Stomach (tissue), 9 donors: ENCODE results near the gene RNU6-1. TPM values are rescaled to one million over a fixed set of nuclear protein-coding genes. Genes with fewer than 3 reads are reported as not detected.

ENCODE experiments used
- DNase-seq, 2 donors: peaks; one replicate each; pipeline versions ENCODE4 v3.0.0 to v3.0.0-alpha.2; 2013 to 2019
- H3K27ac ChIP-seq, 5 donors: fragments of 200-600 bp in 4 of 5; sonication (generic) in 4 of 5; one replicate each; pipeline ENCODE4 v1.5.1; 2013 to 2019; ENCODE audit warnings: mild to moderate bottlenecking in 1 of 5, moderate library complexity in 1 of 5
- H3K27me3 ChIP-seq, 3 donors: fragments of 200-600 bp; sonication (generic); one replicate each; pipeline ENCODE4 v1.5.1; 2017 to 2019; ENCODE audit warnings: mixed run types in 1 of 3
- H3K36me3 ChIP-seq, 4 donors: fragments of 200-600 bp; sonication (generic); 1 replicate in 3 of 4; 2 replicates in 1 of 4; pipeline ENCODE4 v1.5.1; 2016 to 2019
- H3K4me1 ChIP-seq, 4 donors: fragments of 200-600 bp; sonication (generic); one replicate each; pipeline ENCODE4 v1.5.1; 2016 to 2019
- H3K4me3 ChIP-seq, 4 donors: fragments of 200-600 bp; sonication (generic) in 3 of 4; one replicate each; pipeline ENCODE4 v1.5.1; 2016 to 2019; ENCODE audit warnings: mild to moderate bottlenecking in 1 of 4
- H3K9me3 ChIP-seq, 4 donors: fragments of 200-600 bp; sonication (generic); one replicate each; pipeline ENCODE4 v1.5.1; 2016 to 2019
- EP300 ChIP-seq: sonication (generic); formaldehyde crosslinking; IDR thresholded peaks from one replicate; pipeline ENCODE4 v1.6.1; 2017; ENCODE audit warnings: antibody characterized with exemption
- POLR2A ChIP-seq, 4 donors: fragments of 450-650 bp; IDR thresholded peaks; one replicate each; pipeline ENCODE4 v1.6.1; 2016; ENCODE audit warnings: antibody characterized with exemption in 4 of 4, control low read depth in 2 of 4, mild to moderate bottlenecking in 1 of 4, moderate library complexity in 1 of 4
- POLR2AphosphoS5 ChIP-seq, 3 donors: sonication (generic); formaldehyde crosslinking; IDR thresholded peaks; one replicate each; pipeline ENCODE4 v1.6.1; 2016; ENCODE audit warnings: antibody characterized with exemption in 3 of 3
- WGBS, 5 donors: extraction: QIAGEN DNeasy Blood & Tissue Kit in 3 of 5; methylation state at CpG; one replicate each; pipeline versions ENCODE4 v1.1.5 to v1.1.7; 2013 to 2018; 5-methylcytosine and 5-hydroxymethylcytosine counted together
- intact Hi-C: fragments of 100-400 bp; cut with DNase I; formaldehyde crosslinking; loops from one replicate; pipeline ENCODE4 v1.15.1; 2023; ENCODE audit warnings: low total_unique reads
- polyA plus RNA-seq, 3 donors: library from polyadenylated mRNA; stranded (reverse); fragments of 200-250 nt; gene quantifications; one replicate each; pipeline ENCODE4 v1.2.3, GENCODE V29; 2013
- total RNA-seq, 5 donors: library from RNA; depleted of rRNA; stranded (reverse); fragments of >200 nt; gene quantifications; one replicate each; pipeline versions ENCODE4 v1.1.0 to v1.2.3, GENCODE V29; 2014 to 2016
- TF ChIP-seq, protein P1 (sequence below), 7 experiments: fragments of 450-650 bp in 4 of 7; fragments of 200-600 bp in 3 of 7; sonication (generic) in 3 of 7; IDR thresholded peaks; one replicate each; pipeline ENCODE4 v1.5.1; 2016 to 2019; ENCODE audit warnings: antibody characterized with exemption in 7 of 7, control low read depth in 2 of 7, mild to moderate bottlenecking in 1 of 7
- donor health status: healthy with polysubstance abuse.
- donor health status: Bipolar disorder and iron deficiency.
- donor health status: healthy.

The RNU6-1 gene
- total and polyA plus RNA-seq, 8 donors = not detected

DNA sequence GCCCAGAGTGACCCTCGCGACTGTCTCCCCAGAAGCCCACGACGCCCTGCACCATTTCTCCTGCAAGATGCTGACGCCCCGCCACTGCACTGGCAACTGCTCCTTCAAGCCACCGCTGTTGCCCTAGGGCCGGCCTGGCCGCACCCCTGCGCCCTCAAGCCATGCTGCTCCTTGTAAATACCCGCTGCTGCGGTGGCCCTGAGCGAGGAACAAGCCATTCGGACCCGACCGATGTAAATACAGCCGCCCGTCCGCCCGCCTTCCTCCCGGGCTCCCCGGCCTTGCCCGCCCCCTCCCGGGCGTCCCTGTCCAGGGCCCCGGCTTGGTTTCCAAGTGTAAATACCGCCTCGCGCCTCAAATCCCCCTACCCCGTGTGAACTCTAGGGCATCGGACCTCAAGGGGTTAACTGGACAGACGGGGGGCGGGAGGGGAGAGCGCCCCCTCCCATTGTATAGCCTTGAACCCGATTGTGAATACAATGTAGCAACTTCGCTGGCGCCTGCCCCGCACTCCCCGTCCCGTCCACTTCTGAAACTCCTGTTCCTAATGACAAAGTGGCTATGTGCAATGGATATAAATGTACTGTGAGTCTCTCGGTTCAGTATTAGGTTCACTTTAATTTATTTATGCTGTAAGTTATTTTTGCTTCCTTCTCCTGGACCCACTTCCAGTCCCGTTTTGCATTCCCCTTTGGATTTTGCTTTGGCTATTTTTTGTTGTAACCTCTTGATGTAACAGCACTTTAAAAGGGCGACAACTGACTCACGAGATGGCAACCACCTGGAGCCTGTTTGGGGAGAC lies 5.9 kb downstream of the RNU6-1 start:
- H3K4me3 ChIP-seq = peak overlapping the region; percentile 31 to 51 (median 45)
- TF ChIP-seq, protein P1, sequence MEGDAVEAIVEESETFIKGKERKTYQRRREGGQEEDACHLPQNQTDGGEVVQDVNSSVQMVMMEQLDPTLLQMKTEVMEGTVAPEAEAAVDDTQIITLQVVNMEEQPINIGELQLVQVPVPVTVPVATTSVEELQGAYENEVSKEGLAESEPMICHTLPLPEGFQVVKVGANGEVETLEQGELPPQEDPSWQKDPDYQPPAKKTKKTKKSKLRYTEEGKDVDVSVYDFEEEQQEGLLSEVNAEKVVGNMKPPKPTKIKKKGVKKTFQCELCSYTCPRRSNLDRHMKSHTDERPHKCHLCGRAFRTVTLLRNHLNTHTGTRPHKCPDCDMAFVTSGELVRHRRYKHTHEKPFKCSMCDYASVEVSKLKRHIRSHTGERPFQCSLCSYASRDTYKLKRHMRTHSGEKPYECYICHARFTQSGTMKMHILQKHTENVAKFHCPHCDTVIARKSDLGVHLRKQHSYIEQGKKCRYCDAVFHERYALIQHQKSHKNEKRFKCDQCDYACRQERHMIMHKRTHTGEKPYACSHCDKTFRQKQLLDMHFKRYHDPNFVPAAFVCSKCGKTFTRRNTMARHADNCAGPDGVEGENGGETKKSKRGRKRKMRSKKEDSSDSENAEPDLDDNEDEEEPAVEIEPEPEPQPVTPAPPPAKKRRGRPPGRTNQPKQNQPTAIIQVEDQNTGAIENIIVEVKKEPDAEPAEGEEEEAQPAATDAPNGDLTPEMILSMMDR (IDR thresholded peaks at IDR 0.05) = peak in 4 of 7 experiments; percentile 18 to 49 (median 32)
- TF ChIP-seq POLR2AphosphoS5 (IDR thresholded peaks at IDR 0.05) (no peak), POLR2A (IDR thresholded peaks at IDR 0.05) (no peak)
- H3K9me3 ChIP-seq = no peaks in the 10 kb centered on the region
- H3K27ac ChIP-seq = no peak overlapping the region
- WGBS, 5 donors = 2 to 3% (median 2%) methylated on average over 33 to 44 of the region's 44 CpGs
- peak; percentile 47 to 77 for DNase-seq
- peaks cover 45 to 68% (median 62%) of the 10 kb centered on the region in 4 donors for H3K4me1 ChIP-seq
- intact Hi-C loops = loop anchor here (5.0 kb wide), 1 partner anchor 377 kb away; no protein-coding TSS in a partner anchor
- H3K27me3 ChIP-seq = peaks cover 42 to 73% (median 72%) of the 10 kb centered on the region in 3 donors
- no peaks in the 10 kb centered on the region for H3K36me3 ChIP-seq

GRCh38 chr15:67832897-67833709 lies 6.7 kb downstream of the RNU6-1 start:
- H3K4me1 ChIP-seq = peaks cover 53 to 68% (median 64%) of the 10 kb centered on the region in 4 donors
- WGBS, 5 donors = 3 to 6% (median 5%) methylated on average over 30 to 32 of the region's 32 CpGs
- peaks cover 50 to 81% (median 80%) of the 10 kb centered on the region in 3 donors for H3K27me3 ChIP-seq
- H3K4me3 ChIP-seq = peak overlapping the region; percentile 31 to 51 (median 45)
- no peaks in the 10 kb centered on the region for H3K36me3 ChIP-seq
- no peak overlapping the region for H3K27ac ChIP-seq
- DNase-seq = peak in 1 of 2 donors; percentile 61
- intact Hi-C loops = loop anchor here (5.0 kb wide), 1 partner anchor 376 kb away; no protein-coding TSS in a partner anchor
- TF ChIP-seq EP300 (no peak), POLR2AphosphoS5 (IDR thresholded peaks at IDR 0.05) (no peak), POLR2A (IDR thresholded peaks at IDR 0.05) (no peak)
- TF ChIP-seq, protein P1 (IDR thresholded peaks at IDR 0.05) = no peak
- H3K9me3 ChIP-seq = no peaks in the 10 kb centered on the region

- intact Hi-C loops = loop anchor here (5.0 kb wide), 1 partner anchor 375 kb away; no protein-coding TSS in a partner anchor
- Histone ChIP-seq H3K27ac (no peak overlapping the region), H3K4me3 (no peak overlapping the region), H3K36me3 (no peaks in the 10 kb centered on the region), H3K27me3 (peaks cover 60 to 91% (median 90%) of the 10 kb centered on the region in 3 donors), H3K9me3 (no peaks in the 10 kb centered on the region), H3K4me1 (peaks cover 63 to 78% (median 74%) of the 10 kb centered on the region in 4 donors)
- 22 to 32% (median 23%) methylated on average over 9 of the region's 9 CpGs for WGBS, 5 donors
- DNase-seq = peak in 1 of 2 donors; percentile 58
- TF ChIP-seq POLR2AphosphoS5 (IDR thresholded peaks at IDR 0.05) = no peak
- no peak for TF ChIP-seq EP300
- no peak for TF ChIP-seq POLR2A (IDR thresholded peaks at IDR 0.05)
- TF ChIP-seq, protein P1 (IDR thresholded peaks at IDR 0.05) = no peak
Measured at GRCh38 chr15:67832031-67832551, 7.8 kb downstream of the RNU6-1 start.

- H3K4me1 ChIP-seq = peaks cover 64 to 84% (median 79%) of the 10 kb centered on the region in 4 donors
- intact Hi-C loops = loop anchor here (5.0 kb wide), 1 partner anchor 374 kb away; no protein-coding TSS in a partner anchor
Measured at GRCh38 chr15:67831363-67831762, 8.5 kb downstream of the RNU6-1 start.

More at GRCh38 chr15:67831363-67831762, 8.5 kb downstream of the RNU6-1 start:
- TF ChIP-seq EP300 (no peak), POLR2A (IDR thresholded peaks at IDR 0.05) (no peak), POLR2AphosphoS5 (IDR thresholded peaks at IDR 0.05) (no peak)
- TF ChIP-seq, protein P1 (IDR thresholded peaks at IDR 0.05) = no peak
- no peak overlapping the region for H3K27ac ChIP-seq
- DNase-seq = no peak
- H3K9me3 ChIP-seq = peaks cover 0 to 5% (median 0%) of the 10 kb centered on the region in 4 donors
- H3K36me3 ChIP-seq = no peaks in the 10 kb centered on the region
- peaks cover 68 to 99% (median 97%) of the 10 kb centered on the region in 3 donors for H3K27me3 ChIP-seq
- no peak overlapping the region for H3K4me3 ChIP-seq
